ENCODE results near the gene UTRN.

GRCh38 chr6:144315981-144316861, 31.1 kb downstream of the UTRN start:
- TF ChIP-seq CTCF (IDR thresholded peaks at IDR 0.05) (no peak), ZFX (IDR thresholded peaks at IDR 0.05; ENCODE audit: borderline replicate concordance) (no peak)
